Erythroblast (primary cell): ENCODE results near the gene SLC2A6.

Experiments used
- DNase-seq, 2 experiments: peaks; one replicate each; lab custom pipeline; 2025; lab: John Stamatoyannopoulos, UW
- GATA1 ChIP-seq: IDR thresholded peaks from 2 replicates; pipeline ENCODE4 v1.6.1; 2011; ENCODE audit warnings: low read depth, mild to moderate bottlenecking, control low read depth, low read length, moderate library complexity
- POLR2A ChIP-seq: IDR thresholded peaks from 2 replicates; pipeline ENCODE4 v1.6.1; 2011; ENCODE audit warnings: mild to moderate bottlenecking, low read length

The SLC2A6 gene

GRCh38 chr9:133519693-133520092 is 40.8 kb upstream of the SLC2A6 start:
- no peak for DNase-seq

GRCh38 chr9:133518706-133519449 is 40.0 kb upstream of the SLC2A6 start:
- no peak for TF ChIP-seq GATA1
- no peak for TF ChIP-seq POLR2A
- DNase-seq, result no peak

More at GRCh38 chr9:133519693-133520092, 40.8 kb upstream of the SLC2A6 start:
- TF ChIP-seq GATA1, result no peak
- TF ChIP-seq POLR2A, result no peak

GRCh38 chr9:133518200-133518599 is 39.3 kb upstream of the SLC2A6 start:
- no peak for DNase-seq
- no peak for TF ChIP-seq GATA1
- no peak for TF ChIP-seq POLR2A

GRCh38 chr9:133517711-133518110 is 38.8 kb upstream of the SLC2A6 start:
- DNase-seq, result no peak
- TF ChIP-seq POLR2A, result no peak
- TF ChIP-seq GATA1, result no peak

- no peak for DNase-seq
- no peak for TF ChIP-seq POLR2A
- no peak for TF ChIP-seq GATA1
Observed at GRCh38 chr9:133516961-133517350, 38.1 kb upstream of the SLC2A6 start.

GRCh38 chr9:133516256-133516960 is 37.5 kb upstream of the SLC2A6 start:
- no peak for DNase-seq
- no peak for TF ChIP-seq POLR2A
- TF ChIP-seq GATA1, result no peak

GRCh38 chr9:133515615-133516255 is 36.8 kb upstream of the SLC2A6 start:
- TF ChIP-seq GATA1 (no peak), POLR2A (no peak)
- DNase-seq, result no peak

- no peak for TF ChIP-seq GATA1
- no peak for TF ChIP-seq POLR2A
- no peak for DNase-seq
Observed at GRCh38 chr9:133515240-133515610, 36.3 kb upstream of the SLC2A6 start.

- TF ChIP-seq GATA1 (no peak), POLR2A (peak; percentile 50)
- no peak for DNase-seq
Observed at GRCh38 chr9:133514460-133515239, 35.8 kb upstream of the SLC2A6 start.

GRCh38 chr9:133513214-133514100 is 34.6 kb upstream of the SLC2A6 start:
- TF ChIP-seq GATA1, result no peak
- TF ChIP-seq POLR2A, result no peak
- peak; percentile 13 to 19 for DNase-seq

GRCh38 chr9:133512253-133513213 is 33.6 kb upstream of the SLC2A6 start:
- DNase-seq, result no peak
- TF ChIP-seq GATA1 (no peak), POLR2A (no peak)
